Measurements from ENCODE around the gene ALKBH3. TPM values are rescaled to one million over a fixed set of nuclear protein-coding genes. Genes with fewer than 3 reads are reported as not detected.

Gene ALKBH3
- polyA plus RNA-seq, 1 of the 3 experiments (the other 2 are of a cell fraction), result 27.0 TPM

DNA sequence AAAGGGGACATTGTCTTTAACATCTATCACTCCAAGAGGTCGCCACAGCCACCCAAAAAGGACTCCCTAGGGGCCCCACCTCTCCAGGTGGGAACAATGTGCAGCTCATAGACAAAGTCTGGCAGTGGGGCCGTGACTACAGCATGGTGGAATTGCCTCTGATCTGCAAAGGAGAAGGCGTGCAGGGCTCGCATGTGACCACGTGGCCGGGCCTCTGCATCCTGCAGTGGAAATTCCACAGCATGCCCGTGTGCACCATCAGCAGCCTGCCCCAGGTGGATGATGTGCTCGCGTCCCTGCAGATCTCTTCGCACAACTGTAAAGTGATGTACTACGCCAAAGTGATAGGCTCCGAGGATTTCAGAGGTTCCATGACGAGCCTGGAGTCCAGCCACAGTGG is 18.5 kb downstream of the ALKBH3 start:
- ChIA-PET POLR2A (no interaction called here), CTCF (interaction anchor here (0.9 to 1.1 kb wide), 2 partner anchors 8 to 46 kb away, joined by 3 to 4 read pairs; no protein-coding TSS in a partner anchor)
- H3K79me2 ChIP-seq (ENCODE audit: insufficient read depth), result no peaks in the 10 kb centered on the region
- no peak overlapping the region for H3K4me3 ChIP-seq (ENCODE audit: low read depth in 2 of 2, low read length in 1 of 2)
- no peak overlapping the region for H3K9ac ChIP-seq
- no peaks in the 10 kb centered on the region for H3K9me3 ChIP-seq
- TF ChIP-seq TEAD4 (IDR thresholded peaks at IDR 0.05; ENCODE audit: borderline replicate concordance, insufficient read depth) (no peak), CHD2 (IDR thresholded peaks at IDR 0.05; ENCODE audit: low read length, partially characterized antibody) (no peak), RCOR1 (IDR thresholded peaks at IDR 0.05; ENCODE audit: low read length) (no peak), ELF1 (IDR thresholded peaks at IDR 0.05) (no peak), TCF12 (IDR thresholded peaks at IDR 0.05) (no peak), GABPA (IDR thresholded peaks at IDR 0.05; ENCODE audit: low read depth) (no peak), JUND (IDR thresholded peaks at IDR 0.05) (no peak)
- TF ChIP-seq, protein P1, sequence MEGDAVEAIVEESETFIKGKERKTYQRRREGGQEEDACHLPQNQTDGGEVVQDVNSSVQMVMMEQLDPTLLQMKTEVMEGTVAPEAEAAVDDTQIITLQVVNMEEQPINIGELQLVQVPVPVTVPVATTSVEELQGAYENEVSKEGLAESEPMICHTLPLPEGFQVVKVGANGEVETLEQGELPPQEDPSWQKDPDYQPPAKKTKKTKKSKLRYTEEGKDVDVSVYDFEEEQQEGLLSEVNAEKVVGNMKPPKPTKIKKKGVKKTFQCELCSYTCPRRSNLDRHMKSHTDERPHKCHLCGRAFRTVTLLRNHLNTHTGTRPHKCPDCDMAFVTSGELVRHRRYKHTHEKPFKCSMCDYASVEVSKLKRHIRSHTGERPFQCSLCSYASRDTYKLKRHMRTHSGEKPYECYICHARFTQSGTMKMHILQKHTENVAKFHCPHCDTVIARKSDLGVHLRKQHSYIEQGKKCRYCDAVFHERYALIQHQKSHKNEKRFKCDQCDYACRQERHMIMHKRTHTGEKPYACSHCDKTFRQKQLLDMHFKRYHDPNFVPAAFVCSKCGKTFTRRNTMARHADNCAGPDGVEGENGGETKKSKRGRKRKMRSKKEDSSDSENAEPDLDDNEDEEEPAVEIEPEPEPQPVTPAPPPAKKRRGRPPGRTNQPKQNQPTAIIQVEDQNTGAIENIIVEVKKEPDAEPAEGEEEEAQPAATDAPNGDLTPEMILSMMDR (IDR thresholded peaks at IDR 0.05), result no peak
- TF ChIP-seq, protein P2, sequence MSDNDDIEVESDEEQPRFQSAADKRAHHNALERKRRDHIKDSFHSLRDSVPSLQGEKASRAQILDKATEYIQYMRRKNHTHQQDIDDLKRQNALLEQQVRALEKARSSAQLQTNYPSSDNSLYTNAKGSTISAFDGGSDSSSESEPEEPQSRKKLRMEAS (IDR thresholded peaks at IDR 0.05; ENCODE audit: low read depth), result no peak
- TF ChIP-seq, protein P3, sequence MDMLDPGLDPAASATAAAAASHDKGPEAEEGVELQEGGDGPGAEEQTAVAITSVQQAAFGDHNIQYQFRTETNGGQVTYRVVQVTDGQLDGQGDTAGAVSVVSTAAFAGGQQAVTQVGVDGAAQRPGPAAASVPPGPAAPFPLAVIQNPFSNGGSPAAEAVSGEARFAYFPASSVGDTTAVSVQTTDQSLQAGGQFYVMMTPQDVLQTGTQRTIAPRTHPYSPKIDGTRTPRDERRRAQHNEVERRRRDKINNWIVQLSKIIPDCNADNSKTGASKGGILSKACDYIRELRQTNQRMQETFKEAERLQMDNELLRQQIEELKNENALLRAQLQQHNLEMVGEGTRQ (IDR thresholded peaks at IDR 0.05; ENCODE audit: borderline replicate concordance, low read depth, low read length), result no peak
- no peaks in the 10 kb centered on the region for H4K20me1 ChIP-seq (ENCODE audit: insufficient read depth)
- H3K9me2 ChIP-seq, result no peaks in the 10 kb centered on the region
- H3K27me3 ChIP-seq (ENCODE audit: insufficient read depth), result no peaks in the 10 kb centered on the region
- no peak overlapping the region for H3K4me2 ChIP-seq
- H3F3A ChIP-seq (replicated peaks; ENCODE audit: insufficient read depth), result no peaks in the 10 kb centered on the region
- no peak overlapping the region for H3K27ac ChIP-seq (ENCODE audit: low read depth in 2 of 2, low read length in 1 of 2)
- H3K4me1 ChIP-seq (ENCODE audit: control insufficient read depth in 1 of 2, insufficient read depth in 2 of 2, low read depth in 1 of 2, low read length in 1 of 2), result peaks cover 0 to 12% of the 10 kb centered on the region in 2 experiments; a peak in 2 of 4 replicates
- WGBS (ENCODE audit: low lambda C conversion rate), result 89% methylated on average over 6 of the region's 13 CpGs
- peaks cover 43 to 75% of the 10 kb centered on the region in 2 experiments for H3K36me3 ChIP-seq (replicated peaks in 1 of 2; ENCODE audit: control insufficient read depth in 1 of 2, insufficient read depth in 2 of 2, low read length in 1 of 2)
- no peak for DNase-seq
- H2AFZ ChIP-seq (ENCODE audit: low read depth), result no peak overlapping the region

DNA sequence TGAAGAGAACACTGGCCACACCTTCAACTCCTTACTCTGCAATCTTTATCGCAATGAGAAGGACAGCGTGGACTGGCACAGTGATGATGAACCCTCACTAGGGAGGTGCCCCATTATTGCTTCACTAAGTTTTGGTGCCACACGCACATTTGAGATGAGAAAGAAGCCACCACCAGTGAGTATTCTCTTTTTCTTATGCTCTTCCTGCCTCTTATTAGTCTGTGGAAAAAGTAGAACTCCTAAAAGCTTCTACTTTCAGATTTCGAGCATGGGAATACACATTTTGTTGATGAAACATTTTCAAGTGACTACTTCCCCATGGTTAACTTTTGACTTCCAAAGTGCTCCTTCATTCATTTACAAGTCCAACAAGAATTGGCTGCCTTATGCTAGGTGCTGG is 20.9 kb downstream of the ALKBH3 start:
- Histone ChIP-seq H3K9me2 (no peaks in the 10 kb centered on the region), H3K27ac (ENCODE audit: low read depth in 2 of 2, low read length in 1 of 2) (peak overlapping the region in 1 of 2 experiments; percentile 100; a peak in 2 of 4 replicates), H3K4me3 (ENCODE audit: low read depth in 2 of 2, low read length in 1 of 2) (no peak overlapping the region), H3F3A (replicated peaks; ENCODE audit: insufficient read depth) (no peaks in the 10 kb centered on the region), H3K36me3 (replicated peaks in 1 of 2; ENCODE audit: control insufficient read depth in 1 of 2, insufficient read depth in 2 of 2, low read length in 1 of 2) (peaks cover 47 to 64% of the 10 kb centered on the region in 2 experiments), H2AFZ (ENCODE audit: low read depth) (no peak overlapping the region), H3K9ac (no peak overlapping the region), H4K20me1 (ENCODE audit: insufficient read depth) (no peaks in the 10 kb centered on the region), H3K27me3 (ENCODE audit: insufficient read depth) (no peaks in the 10 kb centered on the region), H3K4me2 (no peak overlapping the region), H3K9me3 (no peaks in the 10 kb centered on the region), H3K4me1 (ENCODE audit: control insufficient read depth in 1 of 2, insufficient read depth in 2 of 2, low read depth in 1 of 2, low read length in 1 of 2) (peaks cover 0 to 29% of the 10 kb centered on the region in 2 experiments; a peak in 2 of 4 replicates), H3K79me2 (ENCODE audit: insufficient read depth) (no peaks in the 10 kb centered on the region)
- no peak for DNase-seq
- WGBS (ENCODE audit: low lambda C conversion rate), result 97% methylated on average over 4 of the region's 4 CpGs
- POLR2A ChIA-PET, result no interaction called here
- CTCF ChIA-PET, result interaction anchor here (6.2 kb wide), 1 partner anchor 43 kb away, joined by 90 read pairs; the partner anchor contains the start of gene C11orf96
- TF ChIP-seq GATA2 (CRISPR knock-in tag; IDR thresholded peaks at IDR 0.05) (no peak), RAD21 (IDR thresholded peaks at IDR 0.05; ENCODE audit: low read length) (no peak), RXRA (IDR thresholded peaks at IDR 0.05; ENCODE audit: borderline replicate concordance, low read depth) (no peak), FOXJ3 (CRISPR knock-in tag; IDR thresholded peaks at IDR 0.05) (no peak), FOXM1 (IDR thresholded peaks at IDR 0.05; ENCODE audit: low read depth) (no peak), NFIC (IDR thresholded peaks at IDR 0.05; ENCODE audit: borderline replicate concordance) (no peak), TCF12 (IDR thresholded peaks at IDR 0.05) (no peak), POLR2AphosphoS5 (IDR thresholded peaks at IDR 0.05; ENCODE audit: low read depth, low read length) (no peak), EP300 (IDR thresholded peaks at IDR 0.05; ENCODE audit: borderline replicate concordance in 1 of 2, low read depth in 1 of 2, low read length in 1 of 2) (no peak), ELF1 (IDR thresholded peaks at IDR 0.05) (no peak), CHD2 (IDR thresholded peaks at IDR 0.05; ENCODE audit: low read length, partially characterized antibody) (no peak)
- TF ChIP-seq, protein P3 (IDR thresholded peaks at IDR 0.05; ENCODE audit: borderline replicate concordance, low read depth, low read length), result no peak
- TF ChIP-seq, protein P1 (IDR thresholded peaks at IDR 0.05), result no peak

All from SK-N-SH (cell line).